ENCODE data around the gene ABLIM1.

ABLIM1 gene

GRCh38 chr10:114458216-114458920, 199.7 kb downstream of the ABLIM1 start:
- DNase-seq (ENCODE audit: low read depth in 2 of 2), result no peak

DNA sequence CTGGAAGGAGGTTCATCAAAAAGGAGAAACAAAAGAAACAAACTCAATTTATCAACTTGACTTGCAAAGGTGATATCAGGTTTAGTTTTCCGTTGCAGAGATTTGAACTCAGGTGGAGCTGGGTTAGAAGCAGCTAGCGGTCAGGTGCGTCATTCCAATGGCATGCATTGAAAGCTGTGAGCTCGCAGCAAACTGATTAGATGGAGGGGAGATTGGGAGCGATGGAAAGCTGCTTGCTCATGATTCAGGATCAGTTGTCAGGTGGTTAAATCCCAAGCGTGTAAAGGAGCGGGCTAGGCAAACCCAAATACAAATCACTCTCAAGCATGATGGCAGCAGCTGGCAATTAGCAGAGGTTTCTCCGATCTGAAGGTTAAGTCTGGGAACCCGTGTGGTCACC, 204.5 kb downstream of the ABLIM1 start:
- DNase-seq (ENCODE audit: low read depth in 2 of 2), result no peak

GRCh38 chr10:114448897-114449296, 209.2 kb downstream of the ABLIM1 start:
- DNase-seq (ENCODE audit: low read depth in 2 of 2), result no peak

GRCh38 chr10:114445332-114445731, 212.7 kb downstream of the ABLIM1 start:
- no peak for DNase-seq (ENCODE audit: low read depth in 2 of 2)

DNA sequence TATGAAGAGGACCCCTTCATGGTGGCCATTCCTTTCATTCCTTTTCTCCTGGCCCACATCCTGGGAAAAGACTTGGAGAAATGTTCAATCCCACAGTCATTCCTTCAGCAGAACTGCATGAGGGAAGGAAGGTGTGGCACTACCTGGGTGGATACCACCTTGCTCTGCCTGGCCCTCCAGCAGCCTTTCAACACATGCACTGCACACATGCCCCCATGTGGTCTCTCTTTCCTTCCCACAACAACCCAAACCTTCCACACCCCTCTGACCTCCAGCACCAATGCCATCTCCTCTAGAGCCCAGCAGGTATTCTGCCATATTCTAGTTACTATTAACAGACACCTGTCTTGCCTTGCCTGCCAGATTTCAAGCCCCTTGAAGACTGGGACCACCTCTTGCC, 213.3 kb downstream of the ABLIM1 start:
- DNase-seq (ENCODE audit: low read depth in 2 of 2), result no peak

DNA sequence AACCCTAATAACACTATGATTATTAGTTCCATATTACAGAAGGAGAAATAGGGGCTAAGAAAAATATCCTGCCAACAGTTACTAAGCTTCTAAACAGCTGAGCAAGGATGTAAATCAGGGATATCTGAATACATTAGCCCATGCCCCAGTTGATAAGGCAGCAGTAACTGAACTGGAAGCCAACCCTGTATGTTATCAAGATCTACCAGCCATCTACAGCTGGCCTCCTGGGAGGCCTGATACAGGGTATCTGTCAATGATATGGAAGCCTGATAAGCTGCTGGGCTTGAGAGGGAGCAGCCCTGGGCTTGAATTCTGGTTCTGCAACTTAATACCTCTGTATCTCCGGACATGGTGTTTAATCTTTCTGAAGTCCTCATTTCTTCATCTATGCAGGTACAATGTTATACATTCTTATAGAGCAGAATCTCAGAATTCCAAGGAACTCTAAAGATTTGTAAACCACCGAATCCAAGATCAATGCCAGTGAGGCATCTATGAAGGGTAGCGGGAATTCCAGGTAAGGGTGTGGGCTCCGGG, 215.9 kb downstream of the ABLIM1 start:
- DNase-seq (ENCODE audit: low read depth in 2 of 2), result no peak

GRCh38 chr10:114441107-114441506, 217.0 kb downstream of the ABLIM1 start:
- DNase-seq (ENCODE audit: low read depth in 2 of 2), result no peak

GRCh38 chr10:114437473-114438292, 220.4 kb downstream of the ABLIM1 start:
- DNase-seq (ENCODE audit: low read depth in 2 of 2), result no peak

DNA sequence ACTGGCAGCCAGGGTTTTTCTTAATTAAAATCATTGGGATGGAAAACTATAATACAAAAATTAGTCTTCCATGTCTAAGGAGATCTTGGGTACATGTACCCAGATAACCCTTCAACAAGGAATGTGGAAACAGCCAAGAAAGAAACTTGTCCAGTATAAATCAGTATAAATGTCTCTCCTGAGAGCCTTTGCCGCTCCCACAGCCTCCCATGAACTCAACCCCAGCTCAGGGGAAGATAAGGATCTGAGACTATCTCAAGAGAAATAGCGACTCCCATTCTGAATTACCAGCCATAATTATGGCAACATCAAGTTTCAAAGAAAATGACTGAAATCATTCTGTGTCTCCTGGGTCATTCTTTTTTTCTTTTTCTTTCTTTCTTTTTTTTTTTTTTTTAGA, 221.1 kb downstream of the ABLIM1 start:
- no peak for DNase-seq (ENCODE audit: low read depth in 2 of 2)

DNA sequence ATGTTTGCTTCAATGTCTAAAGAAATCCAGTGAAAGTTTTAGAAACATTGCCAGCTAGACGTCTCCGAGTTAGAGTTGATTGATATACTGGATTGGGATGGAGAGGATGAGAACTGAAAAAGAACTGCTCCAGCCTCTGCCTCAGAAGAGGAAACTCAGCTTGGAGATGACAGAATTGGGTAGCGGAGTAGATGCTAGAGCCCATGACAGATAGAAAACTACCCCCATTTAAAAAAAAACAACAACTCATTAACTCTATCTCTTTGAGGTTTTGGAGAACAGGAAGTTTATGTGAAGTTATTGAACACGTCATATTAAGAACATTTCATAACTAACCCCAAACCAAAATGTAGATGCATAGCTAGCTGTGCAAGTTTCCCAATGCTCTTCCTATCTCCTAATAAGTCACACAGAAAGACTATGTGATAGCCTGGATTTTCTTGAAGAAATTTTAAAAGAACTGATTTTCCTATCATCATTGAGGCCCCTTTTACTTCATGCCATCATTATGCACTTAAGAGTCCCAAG, 225.4 kb downstream of the ABLIM1 start:
- no peak for DNase-seq (ENCODE audit: low read depth in 2 of 2)

DNA sequence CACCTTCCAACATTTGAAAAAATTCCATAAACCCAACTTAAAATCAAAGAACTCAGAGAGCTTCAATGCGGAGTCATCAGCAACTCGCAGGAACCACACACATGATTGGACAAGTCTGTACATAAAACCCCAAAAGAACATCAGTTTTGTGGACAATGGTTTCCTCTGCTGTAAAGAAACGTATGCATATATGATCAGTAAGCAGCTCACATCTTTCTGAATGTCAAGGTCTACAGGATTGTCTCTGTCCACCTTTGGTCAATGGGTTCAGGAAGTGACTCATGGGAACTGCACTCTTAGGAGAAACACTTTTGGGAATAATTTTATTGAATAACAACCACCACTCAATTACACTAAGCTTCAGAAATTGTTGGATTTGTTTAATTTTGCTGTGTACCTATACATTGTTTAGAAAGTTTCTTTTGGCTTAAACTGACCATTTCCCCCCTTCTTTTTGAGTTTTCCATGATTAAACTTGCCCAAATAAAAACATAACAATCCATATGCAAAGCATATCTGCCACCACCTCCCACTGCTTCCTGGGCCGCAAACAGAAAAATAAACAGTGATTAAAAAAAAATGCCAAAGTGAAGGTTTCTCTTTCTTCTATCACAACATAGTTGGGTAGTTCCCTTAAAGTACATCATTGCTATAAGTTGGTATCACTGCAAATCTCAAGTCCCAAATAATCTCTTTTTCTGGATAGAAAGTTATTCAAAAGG, 226.5 kb downstream of the ABLIM1 start:
- no peak for DNase-seq (ENCODE audit: low read depth in 2 of 2)

- no peak for DNase-seq (ENCODE audit: low read depth in 2 of 2)
These were observed 227.2 kb downstream of the ABLIM1 start for GRCh38 chr10:114430688-114431413.

GRCh38 chr10:114429581-114430335, 228.3 kb downstream of the ABLIM1 start:
- no peak for DNase-seq (ENCODE audit: low read depth in 2 of 2)

DNA sequence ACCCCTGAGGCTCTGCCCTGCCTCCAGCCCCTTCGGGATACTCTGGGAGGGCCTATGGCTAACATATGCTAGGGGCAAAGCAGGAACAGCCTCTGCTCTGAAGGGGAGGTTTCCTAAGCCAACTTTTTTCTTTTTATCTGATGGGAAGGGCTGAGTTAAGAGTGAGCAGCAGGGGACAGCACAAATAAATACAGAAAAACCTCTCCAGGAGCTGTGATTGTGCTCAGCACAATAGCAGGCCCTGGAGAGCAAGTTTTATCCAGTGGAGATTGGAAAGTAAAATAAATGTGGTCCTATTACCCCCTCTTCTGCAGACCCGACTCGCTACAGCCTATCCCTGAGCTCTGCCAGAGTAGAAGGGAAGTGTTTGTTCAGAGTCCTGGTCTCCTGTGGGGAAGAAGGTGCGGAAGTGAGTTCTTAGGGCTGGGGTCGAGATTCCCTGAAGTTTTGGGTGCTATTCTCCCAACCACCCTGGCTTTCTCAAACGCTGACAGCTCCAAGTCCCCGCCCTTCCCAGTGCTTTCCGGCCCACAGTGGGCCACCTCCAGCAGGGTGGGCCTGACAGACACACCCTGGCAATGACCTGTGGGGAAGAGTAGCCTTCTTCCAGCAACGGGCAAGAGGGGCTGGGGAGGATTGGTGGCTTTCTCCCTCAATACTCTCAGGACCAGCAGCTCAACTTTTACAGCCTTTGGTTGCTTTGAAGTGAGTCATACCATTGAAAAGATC, 230.8 kb downstream of the ABLIM1 start:
- DNase-seq (ENCODE audit: low read depth in 2 of 2), result no peak

DNA sequence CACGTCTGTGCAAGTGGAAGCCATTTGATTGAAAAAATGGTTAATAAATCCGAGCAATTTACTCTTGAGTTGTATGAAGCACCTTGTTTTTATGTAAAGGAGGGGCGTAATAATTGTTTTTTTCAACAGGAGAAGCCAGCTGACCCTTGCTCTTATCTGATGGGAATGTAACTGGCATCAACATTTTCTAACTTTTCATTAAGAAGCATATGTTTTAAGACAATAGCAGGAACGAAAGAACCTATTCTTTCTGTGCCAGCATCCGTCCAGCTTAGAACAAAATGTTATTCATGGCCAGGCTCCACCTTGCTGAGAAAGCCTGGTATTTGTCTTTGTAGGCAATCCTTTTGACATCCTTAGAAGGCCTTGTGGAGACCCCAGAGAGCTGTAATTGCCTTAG, 231.6 kb downstream of the ABLIM1 start:
- DNase-seq (ENCODE audit: low read depth in 2 of 2), result no peak

GRCh38 chr10:114420811-114421485, 237.1 kb downstream of the ABLIM1 start:
- DNase-seq (ENCODE audit: low read depth in 2 of 2), result no peak

- no peak for DNase-seq (ENCODE audit: low read depth in 2 of 2)
These were observed 240.0 kb downstream of the ABLIM1 start for GRCh38 chr10:114418109-114418508.

DNA sequence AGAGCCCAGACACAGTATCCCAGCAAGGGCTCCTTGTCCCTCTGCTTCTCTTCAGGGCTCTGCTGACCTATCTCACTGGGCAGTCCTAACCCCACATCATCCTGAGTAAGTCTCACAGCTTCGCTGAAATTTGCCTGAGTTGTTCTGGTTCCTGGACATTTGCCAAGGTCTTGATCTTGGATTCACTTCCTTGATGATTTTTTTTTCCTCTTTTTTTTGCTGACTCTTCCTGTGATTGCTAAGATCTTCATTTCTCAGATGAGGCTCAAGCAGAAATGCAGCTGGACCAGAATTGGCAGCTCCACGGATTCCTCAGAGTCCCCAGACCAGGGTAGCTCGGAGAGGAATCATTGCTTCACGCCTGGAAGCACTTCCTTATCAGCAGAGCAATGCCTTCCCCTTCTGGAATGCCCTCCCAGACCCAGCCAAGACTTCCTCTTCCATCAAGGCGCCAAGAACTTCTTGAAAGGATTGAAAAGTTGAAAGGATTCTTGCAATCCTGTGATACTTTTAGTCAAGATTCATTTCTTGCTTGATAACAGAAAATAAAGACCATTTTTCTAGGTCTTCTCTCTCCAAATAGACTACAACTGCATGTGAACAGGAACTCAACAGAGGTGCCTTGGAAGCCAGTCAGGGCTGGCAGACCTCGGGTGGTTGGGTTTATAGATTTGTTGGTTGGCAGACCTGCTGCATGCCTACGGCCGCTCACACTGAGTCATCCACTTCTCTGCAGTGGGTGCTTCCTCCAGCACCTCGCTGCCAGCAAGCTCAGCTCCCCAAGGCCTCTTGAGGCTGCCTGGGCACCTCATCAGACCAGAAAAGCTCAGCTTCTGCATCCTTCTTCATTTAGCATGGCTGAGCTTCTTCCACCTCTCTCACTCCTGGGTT, 244.9 kb downstream of the ABLIM1 start:
- DNase-seq (ENCODE audit: low read depth in 2 of 2), result no peak

All from stimulated activated CD4-positive, alpha-beta T cell treated with anti-CD3 and anti-CD28 coated beads, Interleukin-12 subunit alpha, Interleukin-12 subunit beta, amount 100 ng/mL, for 24 hours (primary cell).